ENCODE data around the gene PLEKHO2.

The PLEKHO2 gene

DNA sequence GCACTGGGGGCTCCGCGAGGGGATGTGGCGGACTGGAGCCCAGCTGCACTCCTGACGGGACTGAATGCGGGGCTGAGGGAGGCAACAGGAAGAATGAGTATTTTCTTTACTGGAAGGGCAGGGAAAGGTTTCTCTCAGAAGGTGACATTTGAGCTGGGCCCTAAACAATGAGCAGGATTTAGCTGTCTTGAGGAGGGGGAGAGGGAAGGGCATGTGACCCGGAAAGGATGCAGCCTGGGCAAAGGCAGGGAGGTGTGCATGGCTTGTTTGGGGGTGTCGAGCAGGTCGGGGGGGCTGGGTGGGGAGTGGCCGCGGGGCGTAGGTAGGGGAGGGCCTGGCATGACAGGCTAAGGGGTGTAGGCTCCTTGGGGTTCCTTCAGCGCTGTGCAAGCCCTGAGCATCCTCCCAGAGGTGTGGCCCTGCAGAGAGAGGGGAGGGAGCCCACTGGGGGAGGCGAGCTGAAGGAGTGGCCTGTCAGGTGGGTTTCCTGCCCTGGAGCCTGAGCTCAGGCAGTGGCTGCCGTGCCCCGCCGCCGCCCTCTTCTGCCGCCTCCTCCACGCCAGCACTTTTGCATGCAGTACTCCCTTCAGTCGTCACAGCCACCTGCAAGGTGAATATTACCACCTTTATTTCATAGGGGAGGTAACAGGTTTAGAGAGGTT, 52.8 kb downstream of the PLEKHO2 start:
- DNase-seq: no peak

DNA sequence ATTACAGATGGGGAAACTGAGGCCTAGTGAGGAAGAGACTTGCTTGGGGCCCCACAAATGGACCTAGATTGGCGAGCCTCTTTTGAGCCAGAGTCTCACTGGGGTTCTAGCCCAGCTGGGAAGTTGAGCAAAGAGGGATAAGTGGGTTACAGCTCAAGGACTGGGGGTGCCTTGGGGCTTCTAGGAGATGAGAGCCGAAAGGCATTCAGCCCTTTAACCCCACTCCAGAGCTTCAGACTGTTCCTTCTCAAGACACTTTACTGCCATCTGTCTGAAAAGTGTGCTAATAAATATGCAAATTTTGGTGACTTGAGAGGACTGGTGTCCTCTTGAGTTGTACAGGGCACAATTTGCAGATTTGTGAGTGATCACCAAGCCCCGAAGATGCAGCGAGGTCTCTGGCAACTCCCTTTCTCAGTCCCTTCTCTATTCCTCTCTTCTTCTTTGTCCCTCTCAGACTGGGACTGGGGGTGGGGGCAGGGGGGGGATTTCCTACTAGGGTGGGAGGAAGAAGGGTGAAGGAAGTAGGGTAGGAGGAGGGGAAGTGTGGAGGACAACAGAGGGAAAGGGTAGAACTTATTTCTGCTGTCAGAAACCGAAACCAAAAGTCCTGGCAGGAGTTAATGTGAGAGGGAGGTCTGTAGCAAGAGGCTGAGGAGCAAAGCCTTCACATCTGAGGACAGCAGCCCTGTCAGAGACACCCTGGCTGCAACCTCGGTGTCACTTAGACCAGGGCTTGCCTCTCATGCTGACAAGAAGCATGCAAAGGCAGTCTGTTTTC, 53.8 kb downstream of the PLEKHO2 start:
- DNase-seq: no peak

DNA sequence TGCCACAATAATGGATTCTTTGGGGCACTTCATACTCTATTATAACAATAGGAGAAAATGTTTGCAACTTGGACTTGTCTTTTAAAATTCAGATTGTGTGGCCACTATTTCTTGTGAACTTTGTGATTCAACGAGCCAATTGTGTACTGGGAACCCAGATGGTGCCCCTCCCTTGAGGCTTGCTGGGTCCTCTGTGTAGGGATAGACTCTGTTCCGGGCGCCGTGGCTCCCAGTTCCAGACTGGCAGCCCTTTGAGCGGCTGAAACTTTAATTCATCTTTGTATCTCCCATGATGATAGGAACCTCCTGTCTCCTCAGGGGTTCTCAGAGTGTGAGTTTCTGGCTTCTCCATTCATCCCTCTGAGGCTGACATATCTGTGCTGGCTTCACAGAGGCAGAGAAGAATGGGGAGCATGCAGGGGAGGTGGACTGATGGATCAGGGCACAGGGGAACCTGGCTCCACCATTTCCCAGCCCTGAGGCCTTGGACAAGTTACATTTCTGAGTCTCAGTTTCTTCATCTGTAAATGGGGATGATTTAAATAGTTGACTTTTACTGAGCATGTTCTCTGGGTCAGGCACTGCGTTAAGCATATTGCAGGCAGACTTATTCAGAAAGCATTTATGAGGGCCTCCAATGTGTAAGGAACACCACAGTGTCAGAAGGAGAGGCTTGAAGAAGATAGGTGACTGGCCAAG, 54.8 kb downstream of the PLEKHO2 start:
- DNase-seq: no peak

DNA sequence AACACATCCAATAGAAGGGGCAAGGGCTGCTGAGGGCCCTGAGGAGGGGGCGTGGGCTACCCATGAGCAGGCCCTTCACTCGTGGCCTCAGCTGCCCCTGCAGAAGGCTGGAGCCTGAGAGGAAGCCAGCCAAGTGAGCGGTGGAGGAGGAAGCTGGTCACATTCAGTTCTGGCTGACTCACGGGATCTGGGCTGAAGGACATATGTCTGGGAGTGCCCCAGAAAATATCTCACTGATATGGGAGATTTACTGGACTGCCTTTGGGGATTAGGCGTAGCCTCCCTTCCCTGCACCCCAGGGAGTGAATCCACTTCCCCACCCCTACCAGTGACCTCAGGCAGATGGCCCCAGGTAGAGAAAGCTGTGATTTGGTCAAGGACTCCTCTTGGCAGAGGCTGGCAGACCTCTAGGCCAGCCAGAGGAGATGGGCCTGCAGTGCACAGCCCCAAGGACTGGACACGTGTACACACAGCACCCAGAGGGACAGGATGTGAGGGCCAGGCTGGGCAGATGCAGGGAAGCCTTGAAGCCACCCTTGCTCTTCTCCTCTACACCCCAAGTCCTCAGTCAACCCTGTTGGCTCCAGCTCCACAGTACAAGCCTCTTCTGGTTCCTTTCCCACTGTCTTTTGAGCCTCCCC, 55.8 kb downstream of the PLEKHO2 start:
- no peak for DNase-seq

DNA sequence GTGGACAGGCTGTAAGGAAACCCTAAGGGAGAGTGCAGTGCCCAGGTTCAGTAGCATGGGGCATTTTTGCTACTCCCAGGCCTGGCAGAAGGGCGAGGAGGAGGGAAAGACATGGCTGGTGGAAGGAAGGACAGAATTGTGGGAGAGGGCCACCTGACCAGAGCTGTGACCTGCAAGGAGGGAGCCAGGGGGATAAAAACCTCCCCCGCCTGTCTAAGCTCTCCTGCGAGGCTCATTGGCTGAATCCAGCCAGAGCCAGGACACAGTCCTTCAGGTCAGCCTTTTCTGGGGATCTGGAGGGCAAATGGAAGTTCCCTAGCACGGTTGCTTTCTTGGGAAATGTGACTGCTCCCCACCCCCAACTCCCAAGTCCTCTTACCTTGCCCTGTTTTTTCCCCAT, 56.7 kb downstream of the PLEKHO2 start:
- no peak for DNase-seq

DNA sequence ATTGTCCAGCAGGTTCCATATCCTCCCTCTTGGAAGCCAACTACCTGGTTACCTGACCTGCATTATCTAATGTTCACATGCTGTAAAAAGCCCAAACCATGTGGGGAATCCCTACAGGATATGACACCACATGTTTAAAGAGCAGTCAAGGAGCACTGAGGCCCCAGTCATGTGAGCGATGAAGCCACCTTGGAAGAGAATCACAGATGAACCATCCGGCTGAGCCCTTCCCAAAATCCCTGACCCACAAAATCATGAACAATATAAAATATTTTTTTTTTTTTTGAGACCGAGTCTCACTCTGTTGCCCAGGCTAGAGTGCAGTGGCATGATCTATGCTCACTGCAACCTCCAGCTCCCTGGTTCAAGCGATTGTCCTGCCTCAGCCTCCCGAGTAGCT, 59.4 kb downstream of the PLEKHO2 start:
- DNase-seq: no peak

DNA sequence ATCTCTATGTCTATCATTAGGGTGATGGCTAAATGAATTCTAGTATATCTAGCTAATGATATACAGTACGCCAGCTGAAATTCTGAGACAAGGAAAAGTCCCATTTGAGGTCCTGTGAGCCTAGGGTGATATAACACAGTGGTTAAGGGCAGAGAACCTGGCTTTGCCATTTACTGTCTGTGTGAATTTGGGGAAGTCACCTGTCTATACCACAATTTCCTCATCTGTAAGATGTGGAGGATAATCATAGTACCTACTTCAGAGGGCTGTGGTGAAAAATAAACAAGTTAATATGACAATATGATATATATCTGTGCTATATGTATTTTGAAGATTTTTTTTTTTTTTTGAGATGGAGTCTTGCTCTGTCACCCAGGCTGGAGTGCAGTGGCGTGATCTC, 60.2 kb downstream of the PLEKHO2 start:
- DNase-seq: no peak

DNA sequence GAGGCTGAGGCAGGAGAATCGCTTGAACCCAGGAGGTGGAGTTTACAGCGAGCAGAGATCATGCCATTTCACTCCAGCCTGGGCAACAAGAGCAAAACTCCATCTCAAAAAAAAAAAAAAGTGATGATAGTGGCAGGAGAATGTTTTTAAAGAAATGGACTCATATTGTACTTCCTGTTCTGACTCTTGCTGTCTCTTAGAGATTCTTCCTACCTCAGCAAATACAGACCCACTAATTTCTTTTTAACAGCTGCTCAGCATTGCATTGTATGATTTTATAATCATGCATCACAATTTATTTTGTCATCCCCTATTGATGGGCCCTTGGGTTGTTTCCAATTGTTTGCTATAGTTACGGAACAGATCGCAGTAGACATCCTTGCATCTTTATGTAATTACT, 61.1 kb downstream of the PLEKHO2 start:
- DNase-seq: no peak

DNA sequence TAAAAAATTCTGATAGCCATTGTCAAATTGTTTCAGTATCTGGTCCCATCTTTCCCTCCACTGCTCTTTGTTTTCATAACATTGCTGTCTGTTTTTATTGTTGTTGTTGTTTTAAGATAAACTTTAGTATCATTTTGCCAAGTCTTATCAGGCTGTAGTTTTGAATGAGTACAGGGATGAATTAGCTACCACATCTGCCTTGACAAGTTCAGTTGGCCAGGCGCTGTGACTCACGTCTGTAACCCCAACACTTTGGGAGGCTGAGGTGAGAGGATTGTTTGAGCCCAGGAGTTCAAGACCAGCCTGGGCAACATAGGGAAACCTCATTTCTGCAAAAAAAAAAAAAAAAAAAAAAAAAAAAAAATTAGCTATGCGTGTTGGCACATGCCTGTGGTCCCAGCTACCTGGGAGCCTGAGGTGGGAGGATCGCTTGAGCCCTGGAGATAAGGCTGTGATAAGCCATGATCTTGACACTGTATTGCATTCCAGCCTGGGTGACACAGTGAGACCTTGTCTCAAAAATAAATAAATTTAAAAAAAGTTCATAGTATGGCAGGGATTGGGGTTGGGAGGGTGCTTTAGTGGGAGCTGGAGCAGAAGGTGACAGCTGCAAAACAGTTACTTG, 61.7 kb downstream of the PLEKHO2 start:
- no peak for DNase-seq

DNA sequence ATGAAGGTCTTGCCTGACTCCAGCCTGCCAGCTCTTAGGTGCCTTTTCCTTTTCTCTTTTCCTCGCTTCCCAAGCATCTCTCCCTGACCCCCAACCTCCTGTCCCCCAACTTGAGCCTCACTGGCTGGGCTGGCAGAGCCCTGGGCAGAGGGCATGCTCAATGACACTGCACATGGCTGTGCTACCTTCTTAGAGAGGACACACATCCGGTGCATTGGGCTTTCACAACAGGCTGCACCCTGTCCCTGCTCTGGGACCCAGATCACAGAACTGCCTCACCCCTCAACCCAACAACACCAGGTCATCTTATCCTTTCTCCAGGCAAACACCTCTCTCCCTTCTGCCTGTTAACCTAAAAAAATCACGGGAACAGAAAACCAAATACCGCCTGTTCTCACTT, 62.5 kb downstream of the PLEKHO2 start:
- DNase-seq: no peak

DNA sequence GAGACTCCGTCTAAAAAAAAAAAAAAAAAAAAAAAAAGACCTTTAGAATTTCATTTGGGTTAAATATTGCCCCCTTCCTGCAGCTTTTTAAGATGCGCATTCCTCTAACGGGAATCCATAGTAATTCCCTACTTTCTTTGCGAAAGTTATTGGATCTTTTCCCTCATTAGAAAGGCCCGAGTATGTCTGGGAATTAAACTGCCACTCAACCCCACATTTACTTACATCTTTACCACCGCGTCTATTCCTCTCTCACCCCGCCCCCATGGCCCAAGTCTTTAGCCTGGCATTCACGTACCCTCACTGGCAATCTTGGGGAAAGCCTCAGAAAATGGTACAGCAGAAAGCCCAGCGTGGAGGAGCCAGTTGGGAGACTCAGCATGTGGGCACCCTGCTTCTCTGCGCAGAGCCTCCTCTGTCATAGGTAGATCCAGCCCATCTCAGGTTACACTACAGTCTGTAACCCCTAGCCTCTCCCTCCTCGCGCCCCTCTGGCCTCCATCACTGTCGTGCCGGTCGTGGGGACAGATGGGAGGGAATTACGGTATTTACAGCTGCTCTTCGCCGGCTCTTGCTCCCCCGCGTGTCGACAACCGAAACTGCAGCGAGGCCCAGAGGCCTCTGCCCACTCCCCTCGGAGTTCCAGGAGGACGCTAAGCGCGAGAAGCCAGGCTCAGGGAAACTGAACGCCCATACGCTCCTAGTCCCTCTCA, 63.6 kb downstream of the PLEKHO2 start:
- DNase-seq: no peak

DNA sequence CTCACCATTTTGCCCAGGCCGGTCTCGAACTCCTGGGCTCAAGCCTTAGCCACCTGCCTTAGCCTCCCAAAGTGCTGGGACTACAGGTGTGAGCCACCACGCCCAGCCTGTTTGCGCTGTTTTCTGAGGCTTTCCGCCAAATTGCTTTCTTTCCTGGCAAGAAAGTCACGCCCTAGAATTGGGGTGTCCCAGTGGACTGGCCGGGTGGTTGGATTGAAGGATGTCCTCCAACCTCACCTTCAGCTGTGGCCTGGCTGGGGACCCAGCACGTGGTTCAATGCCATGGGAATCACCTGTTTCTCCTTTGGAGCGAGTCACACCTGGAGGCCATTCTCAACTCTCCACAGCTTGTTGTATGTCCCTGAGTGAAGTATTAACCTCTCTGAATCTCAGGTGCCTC, 64.2 kb downstream of the PLEKHO2 start:
- DNase-seq: no peak

DNA sequence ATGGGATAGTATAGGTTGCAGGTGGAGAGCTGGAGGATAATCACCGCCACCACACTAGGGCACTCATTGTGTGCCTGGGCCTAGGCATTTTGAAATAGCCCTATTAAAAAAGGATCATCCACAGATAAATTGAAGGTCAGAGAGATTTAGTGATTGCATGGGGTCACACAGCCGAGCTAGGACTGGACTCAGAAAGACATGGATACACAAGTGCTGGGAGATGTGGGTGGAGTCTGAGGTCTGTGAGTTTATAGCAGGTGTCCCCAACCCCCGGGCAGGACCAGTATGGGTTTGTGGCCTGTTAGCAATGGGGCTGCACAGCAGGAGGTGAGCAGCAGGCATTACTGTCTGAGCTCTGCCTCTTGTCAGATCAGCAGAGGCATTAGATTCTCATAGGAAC, 64.7 kb downstream of the PLEKHO2 start:
- DNase-seq: no peak

DNA sequence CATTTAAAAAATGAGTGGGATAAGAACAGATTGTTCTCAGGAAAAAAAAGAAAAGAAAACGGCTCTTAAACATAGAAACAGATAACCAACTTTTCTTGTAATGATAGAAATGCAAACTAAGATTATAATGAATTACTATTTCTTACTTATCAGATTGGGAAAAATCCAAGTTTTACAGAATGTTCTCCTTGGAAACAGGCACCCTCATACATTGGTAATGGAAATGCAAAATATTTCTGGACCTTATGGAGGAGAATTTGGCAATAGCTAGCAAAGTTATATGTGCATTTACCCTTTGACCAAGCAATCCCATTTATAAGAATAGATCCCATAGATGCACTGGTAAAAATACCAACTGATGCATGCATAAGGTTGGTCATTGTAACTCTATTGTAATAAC, 66.3 kb downstream of the PLEKHO2 start:
- no peak for DNase-seq

DNA sequence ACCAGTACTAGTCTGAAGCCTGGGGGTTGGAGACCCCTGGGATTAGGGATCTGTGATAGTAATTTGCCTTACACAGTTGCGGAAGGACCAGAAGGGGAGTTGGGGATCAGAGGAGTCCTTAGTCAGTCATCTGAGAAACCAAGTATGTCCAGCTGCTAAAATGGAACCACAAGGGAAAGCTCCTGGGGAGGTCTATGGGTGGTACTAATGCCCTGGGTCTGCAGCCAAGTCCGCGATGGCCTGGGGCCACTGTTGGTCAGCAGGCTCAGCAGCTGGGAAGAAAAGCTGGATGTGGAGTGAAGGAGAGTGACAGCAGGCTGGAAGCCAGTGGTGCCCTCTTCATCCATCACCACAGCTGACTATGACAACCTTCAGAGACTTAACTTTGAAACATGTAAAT, 67.8 kb downstream of the PLEKHO2 start:
- no peak for DNase-seq

DNA sequence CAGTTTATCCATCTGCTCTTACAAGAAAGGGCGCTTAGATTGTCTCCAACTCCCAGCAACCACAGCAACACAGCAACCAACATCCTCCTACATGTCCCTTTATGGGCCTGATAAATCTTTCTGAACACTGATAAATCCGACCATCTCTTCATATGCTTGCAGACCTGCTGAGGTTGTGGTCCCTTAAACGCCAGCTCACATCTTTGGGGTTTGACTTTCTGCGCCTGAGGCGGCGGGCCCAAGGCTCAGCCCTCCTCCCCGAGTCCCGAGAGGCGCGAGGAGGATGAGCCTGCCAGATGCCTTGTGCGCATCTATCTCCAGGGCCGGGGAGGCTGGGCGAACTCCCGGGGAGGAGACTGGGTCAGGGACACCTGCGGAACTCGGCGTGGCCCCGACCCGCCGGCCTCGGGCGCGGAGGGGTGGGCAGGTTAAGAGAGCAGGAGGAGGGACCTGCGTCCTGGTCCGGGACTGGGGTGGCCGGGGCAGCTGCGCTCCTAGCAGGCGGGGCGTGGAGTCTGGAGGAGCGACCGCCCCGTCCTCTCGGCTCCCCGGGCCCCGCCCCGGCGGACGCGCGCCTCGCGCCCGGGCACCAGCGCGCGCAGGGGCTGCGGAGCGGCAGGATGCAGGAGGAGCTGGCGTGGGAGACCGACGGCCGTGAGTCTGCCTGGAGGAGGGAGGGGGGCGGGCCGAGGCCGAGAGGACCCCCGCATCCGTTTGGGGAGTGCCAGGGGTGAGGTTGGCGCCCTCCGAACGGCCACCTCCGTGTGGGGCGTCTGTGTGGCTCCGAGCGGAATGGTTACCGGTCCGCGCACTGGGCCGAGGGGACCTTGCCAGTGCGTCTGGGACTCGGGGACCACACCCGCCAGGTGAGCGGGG, 69.8 kb downstream of the PLEKHO2 start, which contains the start of gene ANKDD1A:
TSS of gene ANKDD1A (plus strand) at position 592 of the 876 bp plus-strand sequence. CDS start at position 621, 29 bp downstream.
- no peak for DNase-seq

DNA sequence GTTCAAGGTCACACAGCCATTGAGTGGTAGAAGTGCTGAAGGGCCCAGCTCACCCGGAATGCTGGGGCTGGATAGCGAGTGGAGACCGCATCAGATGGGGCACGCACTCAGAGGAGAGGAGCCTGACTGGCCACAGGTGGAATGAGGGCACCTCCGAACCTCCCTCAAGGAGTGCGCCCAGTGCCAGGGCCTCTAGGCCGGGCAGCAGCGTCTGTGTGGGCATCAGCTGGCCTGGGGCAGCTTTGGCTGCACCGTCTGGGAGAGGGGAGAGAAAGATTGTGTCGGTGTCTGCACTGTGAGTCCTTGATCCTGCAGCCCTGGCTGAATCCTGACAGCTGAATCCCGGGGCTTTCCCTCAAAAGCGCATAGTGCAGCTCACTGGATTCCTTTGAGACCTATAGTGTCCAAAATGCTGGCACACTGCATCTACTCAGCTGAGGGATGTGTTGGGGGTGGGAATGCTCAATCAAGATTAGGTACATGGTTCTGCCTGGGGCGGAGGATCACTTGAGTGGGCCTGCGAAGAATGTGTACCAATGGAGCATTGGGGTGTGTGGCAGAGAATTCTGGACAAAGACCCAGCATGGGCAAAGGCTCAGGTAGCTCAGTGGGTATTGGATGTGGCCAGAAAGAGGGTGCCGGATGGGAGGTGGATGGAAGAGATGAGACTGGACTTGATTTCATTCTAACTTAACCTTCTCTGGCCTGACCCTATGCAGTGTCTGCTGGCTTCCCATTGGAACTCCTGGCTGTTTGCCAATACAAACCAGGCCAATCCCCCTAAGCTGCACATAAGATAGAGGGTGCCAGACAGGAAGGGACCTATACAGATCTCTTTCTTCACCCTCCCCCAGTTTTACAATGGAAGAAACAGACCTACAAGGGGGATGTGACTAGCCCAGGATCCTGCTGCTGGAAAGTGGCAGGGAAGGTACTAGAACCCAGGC, 70.9 kb downstream of the PLEKHO2 start:
- no peak for DNase-seq

DNA sequence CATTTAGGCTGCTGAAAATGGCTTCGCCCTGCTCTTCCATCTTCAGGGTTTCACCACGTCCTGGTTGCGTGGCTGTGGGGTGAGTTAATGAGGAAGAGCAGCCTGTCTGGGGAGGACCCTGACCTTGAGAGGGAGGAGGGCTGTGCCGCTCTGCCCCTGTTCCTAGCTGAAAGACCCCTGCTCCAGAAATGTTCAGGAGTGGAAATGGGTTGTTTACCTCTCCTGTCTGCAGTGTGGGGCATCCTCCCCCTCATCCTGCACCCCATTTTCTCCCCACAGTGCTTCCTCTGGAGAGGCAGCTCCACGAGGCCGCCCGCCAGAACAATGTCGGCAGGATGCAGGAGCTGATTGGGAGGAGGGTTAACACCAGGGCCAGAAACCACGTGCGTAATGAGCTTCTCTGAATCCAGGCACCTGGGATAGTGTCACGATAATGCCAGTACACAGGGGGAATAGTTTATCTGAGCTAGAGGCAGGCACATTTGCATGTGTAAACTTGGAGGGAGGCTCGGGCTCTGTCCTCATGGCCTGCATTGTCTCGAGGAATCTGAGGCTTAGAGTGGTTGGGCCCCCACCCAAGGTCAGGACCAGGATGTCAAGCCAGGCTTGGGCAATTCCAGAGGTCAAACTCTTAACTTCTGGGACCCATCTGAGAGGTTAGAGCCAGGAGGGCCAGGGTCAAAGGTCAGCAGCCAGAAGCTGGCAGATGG, 74.0 kb downstream of the PLEKHO2 start:
- no peak for DNase-seq

DNA sequence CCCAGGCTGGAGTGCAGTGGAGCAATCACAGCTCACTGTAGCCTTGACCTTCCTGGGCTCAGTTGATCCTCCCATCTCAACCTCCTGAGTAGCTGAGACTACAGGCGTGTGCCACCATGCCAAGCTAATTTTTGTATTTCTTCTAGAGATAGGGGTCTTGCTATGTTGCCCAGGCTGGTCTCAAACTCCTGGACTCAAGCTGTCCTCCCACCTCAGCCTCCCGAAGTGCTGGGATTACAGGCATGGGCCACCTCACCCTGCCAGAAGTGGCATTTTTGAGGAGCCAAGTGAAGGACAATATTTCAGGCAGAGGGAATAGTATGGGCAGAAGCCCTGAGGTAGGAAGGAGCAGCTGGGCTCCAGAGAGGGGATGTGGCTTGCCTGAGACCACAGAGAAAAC, 74.7 kb downstream of the PLEKHO2 start:
- no peak for DNase-seq
